Right lobe of liver (tissue), 6 donors: Measurements from ENCODE around the gene NKAIN4. TPM values are rescaled to one million over a fixed set of nuclear protein-coding genes. Genes with fewer than 3 reads are reported as not detected.

ENCODE experiments used
- ATAC-seq, 4 donors: fragments of 200-7000 bp; cut with Tn5 transposase; one replicate each; pipeline ENCODE4 v1.9.1; 2020; ENCODE audit warnings: mild to moderate bottlenecking in 4 of 4, moderate library complexity in 4 of 4
- DNase-seq, 3 donors: peaks; one replicate each; pipeline ENCODE4 v3.0.0-alpha.2; 2020
- H3K27ac ChIP-seq, 3 donors: fragments of 200-600 bp; one replicate each; pipeline ENCODE4 v1.8.0; 2022
- H3K27me3 ChIP-seq, 2 donors: fragments of 200-600 bp; one replicate each; pipeline ENCODE4 v1.8.0; 2022
- H3K36me3 ChIP-seq, 4 donors: fragments of 200-600 bp; sonication (generic) in 1 of 4; one replicate each; pipeline versions ENCODE4 v1.5.1 to v1.8.0; 2017 to 2022; ENCODE audit warnings: control low read depth in 1 of 4
- H3K4me1 ChIP-seq, 4 donors: fragments of 200-600 bp; sonication (generic) in 1 of 4; one replicate each; pipeline versions ENCODE4 v1.5.1 to v1.8.0; 2017 to 2022; ENCODE audit warnings: control low read depth in 1 of 4
- H3K4me3 ChIP-seq, 3 donors: fragments of 200-600 bp; one replicate each; pipeline ENCODE4 v1.8.0; 2022
- H3K9me3 ChIP-seq, 4 donors: fragments of 200-600 bp; sonication (generic) in 1 of 4; one replicate each; pipeline versions ENCODE4 v1.5.1 to v1.8.0; 2017 to 2022; ENCODE audit warnings: control low read depth in 1 of 4
- POLR2A ChIP-seq: fragments of 450-650 bp; IDR thresholded peaks from one replicate; pipeline ENCODE4 v1.6.1; 2017; ENCODE audit warnings: antibody characterized with exemption, mild to moderate bottlenecking
- WGBS: methylation state at CpG from one replicate; pipeline ENCODE4 v1.1.6; 2018; ENCODE audit warnings: low coverage, low lambda C conversion rate; ENCODE audit not compliant: insufficient coverage; ENCODE audit errors: missing lambda C conversion rate; 5-methylcytosine and 5-hydroxymethylcytosine counted together
- intact Hi-C, 2 donors: fragments of 100-400 bp; cut with DNase I; formaldehyde crosslinking; loops; one replicate each; pipeline versions ENCODE4 v1.11.2 to v1.14.1; 2022
- total RNA-seq, 6 experiments: library from RNA; depleted of rRNA in 2 of 6; stranded (reverse); fragments of >200 nt in 2 of 6; fragmentation: NEBNext Ultra II Directional in 3 of 6; extraction: Animal tissue kit (Norgen Biotek cat#: 25700) in 3 of 6; gene quantifications; one replicate each; pipeline versions ENCODE4 v1.1.0 to v1.2.4, GENCODE V29; 2016 to 2023
- TF ChIP-seq, protein P1 (sequence below), 4 donors: fragments of 200-600 bp in 3 of 4; fragments of 450-650 bp in 1 of 4; IDR thresholded peaks; one replicate each; pipeline versions ENCODE4 v1.5.1 to v1.8.0; 2016 to 2022; ENCODE audit warnings: antibody characterized with exemption in 4 of 4, mild to moderate bottlenecking in 2 of 4
- donor health status: DM: no; HTN: yes; CAD: no.
- donor health status: DM: no; HTN: no; CAD: no.
- donor health status: DM: no; HTN: no; CAD: no.
- donor health status: DM: no; HTN: yes; CAD: no.
- donor health status: DM: no; HTN: yes; CAD: no.

NKAIN4 gene
- total RNA-seq, 6 experiments from 2014 or later, result not detected

- intact Hi-C loops, result no loop called here
- Histone ChIP-seq H3K4me3 (no peak overlapping the region), H3K9me3 (no peaks in the 10 kb centered on the region), H3K4me1 (peaks cover 0 to 9% (median 4%) of the 10 kb centered on the region in 4 donors), H3K27me3 (no peaks in the 10 kb centered on the region), H3K36me3 (peaks cover 0 to 48% (median 24%) of the 10 kb centered on the region in 4 donors), H3K27ac (no peak overlapping the region)
- TF ChIP-seq, protein P1, sequence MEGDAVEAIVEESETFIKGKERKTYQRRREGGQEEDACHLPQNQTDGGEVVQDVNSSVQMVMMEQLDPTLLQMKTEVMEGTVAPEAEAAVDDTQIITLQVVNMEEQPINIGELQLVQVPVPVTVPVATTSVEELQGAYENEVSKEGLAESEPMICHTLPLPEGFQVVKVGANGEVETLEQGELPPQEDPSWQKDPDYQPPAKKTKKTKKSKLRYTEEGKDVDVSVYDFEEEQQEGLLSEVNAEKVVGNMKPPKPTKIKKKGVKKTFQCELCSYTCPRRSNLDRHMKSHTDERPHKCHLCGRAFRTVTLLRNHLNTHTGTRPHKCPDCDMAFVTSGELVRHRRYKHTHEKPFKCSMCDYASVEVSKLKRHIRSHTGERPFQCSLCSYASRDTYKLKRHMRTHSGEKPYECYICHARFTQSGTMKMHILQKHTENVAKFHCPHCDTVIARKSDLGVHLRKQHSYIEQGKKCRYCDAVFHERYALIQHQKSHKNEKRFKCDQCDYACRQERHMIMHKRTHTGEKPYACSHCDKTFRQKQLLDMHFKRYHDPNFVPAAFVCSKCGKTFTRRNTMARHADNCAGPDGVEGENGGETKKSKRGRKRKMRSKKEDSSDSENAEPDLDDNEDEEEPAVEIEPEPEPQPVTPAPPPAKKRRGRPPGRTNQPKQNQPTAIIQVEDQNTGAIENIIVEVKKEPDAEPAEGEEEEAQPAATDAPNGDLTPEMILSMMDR (IDR thresholded peaks at IDR 0.05), result no peak
- TF ChIP-seq POLR2A, result no peak
- 92% methylated on average over 13 of the region's 29 CpGs for WGBS
- DNase-seq, result peak in 1 of 3 donors; percentile 22
- peak in 1 of 4 donors; percentile 9 for ATAC-seq
These were observed 51.3 kb downstream of the NKAIN4 start for GRCh38 chr20:63202811-63203526.

DNA sequence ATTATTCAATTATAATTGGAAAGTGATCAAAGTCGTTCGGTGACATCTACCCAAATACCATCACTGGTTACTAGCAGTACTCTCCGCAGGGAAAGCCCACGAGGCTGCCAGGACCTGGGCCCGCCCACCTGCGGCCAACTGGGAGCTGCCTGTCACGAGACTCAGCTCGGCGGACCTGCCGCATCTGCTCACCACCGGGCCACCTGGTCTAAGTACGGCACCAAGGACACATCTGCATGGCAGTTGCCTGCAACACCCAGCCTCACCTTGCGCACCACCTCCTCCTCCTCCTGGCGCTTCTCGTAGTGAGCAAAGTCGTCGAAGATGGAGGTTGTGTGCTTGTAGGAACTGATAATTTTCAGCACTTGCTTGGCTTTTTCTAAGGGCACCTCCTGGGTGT lies 52.2 kb downstream of the NKAIN4 start:
- 100% methylated on average over 2 of the region's 17 CpGs for WGBS
- Histone ChIP-seq H3K36me3 (peaks cover 0 to 43% (median 19%) of the 10 kb centered on the region in 4 donors), H3K4me3 (no peak overlapping the region), H3K27me3 (no peaks in the 10 kb centered on the region), H3K27ac (no peak overlapping the region), H3K4me1 (peaks cover 0 to 12% (median 4%) of the 10 kb centered on the region in 4 donors), H3K9me3 (no peaks in the 10 kb centered on the region)
- no peak for TF ChIP-seq POLR2A
- TF ChIP-seq, protein P1 (IDR thresholded peaks at IDR 0.05), result no peak
- DNase-seq (peak in 1 of 3 donors; percentile 35), ATAC-seq (peak in 1 of 4 donors; percentile 13)
- intact Hi-C loops, result no loop called here

DNA sequence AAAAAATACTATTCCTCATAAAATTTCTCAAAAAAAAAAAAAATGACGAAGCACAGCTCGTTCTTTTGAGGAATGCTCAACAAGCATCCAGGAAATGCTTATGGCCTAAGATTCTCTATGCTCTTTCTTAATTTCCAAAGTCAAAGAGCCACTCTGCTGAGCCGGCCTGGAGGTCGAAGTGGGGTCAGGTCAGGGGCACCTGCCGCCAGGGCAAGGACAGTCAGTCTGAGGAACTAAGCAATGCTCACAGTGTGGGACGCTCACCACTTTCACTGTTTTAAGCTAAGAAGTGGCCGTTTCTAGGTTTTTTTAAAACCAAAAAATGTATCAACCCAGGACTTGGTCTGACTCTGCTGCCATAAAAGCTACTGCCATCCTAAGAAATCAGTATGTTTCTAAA lies 55.7 kb downstream of the NKAIN4 start:
- H3K36me3 ChIP-seq, result peaks cover 0 to 31% (median 15%) of the 10 kb centered on the region in 4 donors
- no peak for TF ChIP-seq POLR2A
- TF ChIP-seq, protein P1 (IDR thresholded peaks at IDR 0.05), result no peak
- no peaks in the 10 kb centered on the region for H3K27me3 ChIP-seq
- H3K4me1 ChIP-seq, result peaks cover 0 to 12% (median 4%) of the 10 kb centered on the region in 4 donors
- peak in 1 of 3 donors; percentile 19 for DNase-seq
- no peak overlapping the region for H3K4me3 ChIP-seq
- no peak overlapping the region for H3K27ac ChIP-seq
- intact Hi-C loops, result no loop called here
- peak in 1 of 4 donors; percentile 36 for ATAC-seq
- WGBS, result 59% methylated on average over 7 of the region's 7 CpGs
- H3K9me3 ChIP-seq, result no peaks in the 10 kb centered on the region

GRCh38 chr20:63196768-63197470 lies 57.3 kb downstream of the NKAIN4 start:
- Histone ChIP-seq H3K27ac (no peak overlapping the region), H3K4me1 (peaks cover 0 to 12% (median 4%) of the 10 kb centered on the region in 4 donors), H3K9me3 (no peaks in the 10 kb centered on the region), H3K36me3 (peaks cover 0 to 14% (median 2%) of the 10 kb centered on the region in 4 donors), H3K4me3 (no peak overlapping the region), H3K27me3 (no peaks in the 10 kb centered on the region)
- DNase-seq, result peak in 1 of 3 donors; percentile 38
- TF ChIP-seq, protein P1 (IDR thresholded peaks at IDR 0.05), result no peak
- no peak for TF ChIP-seq POLR2A
- ATAC-seq, result peak in 1 of 4 donors; percentile 19
- intact Hi-C loops, result no loop called here
- 72% methylated on average over 4 of the region's 9 CpGs for WGBS
